Epithelial cell of esophagus (primary cell): Measurements from ENCODE around the gene PIKFYVE.

Experiments
- DNase-seq: peaks from one replicate; pipeline ENCODE4 v3.0.0; 2010; ENCODE audit warnings: low read depth
- H3K4me3 ChIP-seq: 2 replicates; pipeline ENCODE4 v1.5.1; 2011; ENCODE audit warnings: mild to moderate bottlenecking, low read length, control low read depth
- TF ChIP-seq, protein P1 (sequence below): IDR thresholded peaks from 2 replicates; pipeline ENCODE4 v1.5.1; 2011; ENCODE audit warnings: low read depth, mild to moderate bottlenecking, low read length, control low read depth, inconsistent platforms; ENCODE audit not compliant: insufficient read depth; ENCODE audit errors: missing control alignments

PIKFYVE gene

DNA sequence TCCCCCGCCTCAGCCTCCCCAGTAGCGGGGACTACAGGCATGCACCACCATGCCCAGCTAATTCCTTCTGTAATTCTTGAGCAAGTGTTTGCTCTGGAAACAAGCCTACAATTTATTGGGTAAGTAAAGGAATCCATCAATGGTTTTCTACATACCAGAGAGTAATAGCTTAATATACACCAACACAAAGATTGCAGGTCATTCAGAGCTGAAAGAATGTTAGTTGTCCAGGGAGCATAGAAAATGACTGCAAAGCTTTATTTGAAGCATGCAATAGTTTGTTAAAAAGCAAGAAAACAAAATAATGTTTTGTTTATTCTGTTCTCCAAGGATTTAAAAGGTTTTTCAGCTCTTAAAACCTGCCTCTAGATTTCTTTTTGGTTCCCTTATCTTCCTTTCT is 16.8 kb upstream of the PIKFYVE start:
- TF ChIP-seq, protein P1, sequence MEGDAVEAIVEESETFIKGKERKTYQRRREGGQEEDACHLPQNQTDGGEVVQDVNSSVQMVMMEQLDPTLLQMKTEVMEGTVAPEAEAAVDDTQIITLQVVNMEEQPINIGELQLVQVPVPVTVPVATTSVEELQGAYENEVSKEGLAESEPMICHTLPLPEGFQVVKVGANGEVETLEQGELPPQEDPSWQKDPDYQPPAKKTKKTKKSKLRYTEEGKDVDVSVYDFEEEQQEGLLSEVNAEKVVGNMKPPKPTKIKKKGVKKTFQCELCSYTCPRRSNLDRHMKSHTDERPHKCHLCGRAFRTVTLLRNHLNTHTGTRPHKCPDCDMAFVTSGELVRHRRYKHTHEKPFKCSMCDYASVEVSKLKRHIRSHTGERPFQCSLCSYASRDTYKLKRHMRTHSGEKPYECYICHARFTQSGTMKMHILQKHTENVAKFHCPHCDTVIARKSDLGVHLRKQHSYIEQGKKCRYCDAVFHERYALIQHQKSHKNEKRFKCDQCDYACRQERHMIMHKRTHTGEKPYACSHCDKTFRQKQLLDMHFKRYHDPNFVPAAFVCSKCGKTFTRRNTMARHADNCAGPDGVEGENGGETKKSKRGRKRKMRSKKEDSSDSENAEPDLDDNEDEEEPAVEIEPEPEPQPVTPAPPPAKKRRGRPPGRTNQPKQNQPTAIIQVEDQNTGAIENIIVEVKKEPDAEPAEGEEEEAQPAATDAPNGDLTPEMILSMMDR, result no peak
- H3K4me3 ChIP-seq, result no peak overlapping the region
- DNase-seq, result no peak

DNA sequence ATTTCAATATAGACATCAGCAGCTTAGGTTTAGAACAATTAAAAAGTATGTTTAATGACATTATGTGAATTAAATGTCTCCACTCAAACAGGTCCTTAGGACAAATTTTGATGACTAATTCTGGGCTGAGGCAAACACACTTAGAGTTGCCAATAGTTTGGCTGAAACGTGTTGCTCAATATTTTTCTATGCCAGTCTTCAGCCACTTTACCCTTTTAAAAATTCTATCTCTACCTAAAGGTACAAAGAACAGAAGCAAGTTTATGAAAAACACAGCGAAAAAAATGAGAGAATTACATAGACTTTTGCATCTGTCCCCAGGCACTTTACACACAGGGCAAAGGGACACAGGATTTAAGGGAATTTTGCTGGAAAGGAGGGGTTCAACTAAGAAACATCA is 15.7 kb upstream of the PIKFYVE start:
- DNase-seq, result peak; percentile 74
- H3K4me3 ChIP-seq, result no peak overlapping the region
- TF ChIP-seq, protein P1, result no peak

DNA sequence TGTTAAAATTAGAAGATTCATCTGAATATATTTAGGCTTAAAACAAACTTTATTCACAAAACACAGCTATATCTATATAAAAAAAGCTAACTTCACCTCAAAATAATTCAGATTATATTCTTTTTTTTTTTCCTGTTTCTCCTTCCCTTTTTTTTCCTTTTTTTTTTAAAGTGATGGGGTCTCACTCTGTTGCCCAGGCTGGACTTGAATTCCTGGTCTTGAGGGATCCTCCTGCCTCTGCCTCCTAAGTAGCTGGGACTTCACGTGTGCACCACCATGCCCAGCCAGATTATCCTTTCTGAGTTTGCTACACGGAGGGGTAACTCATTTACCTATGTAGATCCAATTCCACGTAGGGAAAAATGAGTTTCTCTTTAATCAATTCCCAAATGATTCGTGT is 15.0 kb upstream of the PIKFYVE start:
- TF ChIP-seq, protein P1, result no peak
- no peak overlapping the region for H3K4me3 ChIP-seq
- no peak for DNase-seq

DNA sequence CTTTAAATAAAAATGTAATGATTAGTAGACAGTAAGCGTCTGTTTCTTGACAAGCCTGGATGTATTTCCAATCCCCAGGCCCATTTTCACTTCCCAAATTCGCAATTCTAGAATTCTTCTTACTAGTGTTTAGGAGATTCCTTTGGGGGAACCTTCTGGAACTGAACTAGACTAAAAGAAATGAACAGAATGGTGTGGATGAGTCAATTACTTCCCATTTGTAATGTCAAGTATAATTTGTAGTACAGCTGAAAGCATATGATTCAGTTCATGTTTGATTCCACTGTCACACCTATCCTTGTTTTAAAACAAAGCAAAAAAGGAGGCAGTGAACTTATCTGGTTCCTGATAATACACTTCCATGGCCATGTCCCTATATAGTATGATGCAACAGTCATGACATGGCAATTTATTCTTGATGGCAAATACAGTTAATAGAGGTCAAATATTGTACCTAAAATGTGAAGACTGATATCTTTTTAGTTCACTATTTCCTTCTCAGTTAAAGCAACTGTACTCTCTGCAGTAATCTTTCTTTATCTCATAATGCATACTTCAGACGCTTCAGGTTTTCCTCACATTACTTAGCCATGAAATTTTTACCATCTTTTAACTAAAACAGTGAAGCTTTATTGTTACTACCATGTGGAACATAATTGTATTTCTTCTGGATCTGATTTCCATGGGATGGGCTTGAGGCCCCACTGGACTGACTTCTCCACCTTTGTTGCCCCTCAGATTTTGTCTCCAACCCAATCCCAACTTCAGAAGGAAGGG is 13.2 kb upstream of the PIKFYVE start:
- TF ChIP-seq, protein P1, result no peak
- peak; percentile 22 for DNase-seq
- H3K4me3 ChIP-seq, result no peak overlapping the region

DNA sequence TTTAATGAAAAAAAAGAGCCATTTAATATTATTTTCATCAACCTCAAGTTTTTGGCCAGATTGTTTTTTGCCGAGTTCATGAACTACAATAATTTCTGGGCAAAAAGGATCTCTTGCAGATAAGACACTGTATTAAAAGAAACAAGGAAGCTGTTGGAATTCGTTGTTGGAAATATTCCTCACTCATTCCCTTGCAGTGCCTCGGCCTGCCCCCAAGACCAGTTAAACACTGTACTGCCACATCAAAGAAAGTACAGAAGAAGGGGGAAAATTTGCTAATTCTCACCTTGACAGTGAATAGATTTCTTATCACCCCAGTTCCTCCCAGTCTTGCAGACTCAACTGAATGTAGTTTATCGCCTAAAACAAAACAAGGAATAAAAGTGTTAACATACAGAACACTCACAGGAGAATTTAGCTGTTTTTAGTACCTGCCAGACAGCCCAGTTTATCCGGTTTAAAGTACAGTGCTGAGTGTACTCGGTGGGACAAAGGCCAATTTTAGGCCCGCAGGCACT is 12.4 kb upstream of the PIKFYVE start:
- TF ChIP-seq, protein P1, result no peak
- peak; percentile 71 for DNase-seq
- peak overlapping the region; percentile 64 for H3K4me3 ChIP-seq

DNA sequence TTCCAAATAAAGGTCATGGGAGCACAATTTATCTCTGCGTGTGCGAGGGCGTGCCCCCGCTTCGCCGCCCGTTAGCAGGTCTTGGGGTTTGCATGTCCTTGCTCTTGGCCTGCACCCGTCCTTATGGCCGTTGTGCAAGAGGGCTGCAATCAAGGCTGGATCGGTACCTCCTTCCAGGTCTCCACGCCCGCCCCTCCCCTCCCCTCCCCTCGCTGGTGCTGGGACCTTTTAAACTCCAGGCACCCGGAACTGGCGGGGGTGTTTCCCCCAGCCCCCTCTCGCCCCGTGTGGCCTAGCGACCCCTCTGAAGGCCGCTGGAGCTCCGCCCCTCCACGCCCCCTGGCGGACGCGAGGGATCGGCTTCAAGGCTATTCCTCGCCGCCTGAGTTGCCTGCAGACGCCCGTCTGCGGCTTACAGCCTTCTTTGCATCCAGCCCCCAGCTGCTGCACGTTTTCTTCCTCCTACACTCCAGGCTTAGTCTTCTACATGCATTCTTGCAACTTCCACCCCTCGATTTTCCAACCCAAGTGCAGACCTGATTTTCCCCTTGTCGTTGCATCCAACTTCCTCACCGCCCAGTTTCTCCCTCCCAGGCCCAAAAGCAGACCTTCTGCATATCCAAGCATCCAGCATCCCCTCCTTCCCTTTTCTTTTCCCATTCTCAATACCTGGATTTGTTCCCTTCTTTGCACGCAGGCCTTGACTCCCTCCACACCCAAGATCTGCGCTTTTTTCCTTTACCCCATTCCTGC is 11.8 kb upstream of the PIKFYVE start:
- DNase-seq, result peak; percentile 74
- peak overlapping the region; percentile 64 for H3K4me3 ChIP-seq
- TF ChIP-seq, protein P1, result peak; percentile 77
